HepG2 (cell line): ENCODE results near the gene CCDC33. TPM values are rescaled to one million over a fixed set of nuclear protein-coding genes. Genes with fewer than 3 reads are reported as not detected.

Experiments used
- ATAC-seq: fragments of 200-7000 bp; cut with Tn5 transposase; 3 replicates; pipeline ENCODE4 v1.9.1; 2020; ENCODE audit warnings: mild to moderate bottlenecking, moderate library complexity
- BruUV-seq: library from RNA; stranded (reverse); fragments of 400-500 nt; replicated peaks from 2 replicates; lab custom pipeline; 2021; lab: Mats Ljungman, UMichigan
- CTCF ChIA-PET: fragments of 300-600 bp; formaldehyde crosslinking; extraction: SDS; loops from one replicate; lab custom pipeline; 2021; ENCODE audit warnings: low total read pairs, inconsistent platforms, low intra/inter-chr PET ratio; lab: Yijun Ruan, JAX
- POLR2A ChIA-PET: fragments of 350-600 bp; sonication (Branson Sonifier 250); formaldehyde crosslinking; loops from one replicate; lab custom pipeline; 2020; ENCODE audit warnings: antibody characterized with exemption, inconsistent platforms; lab: Yijun Ruan, JAX
- DNase-seq: peaks from one replicate; pipeline ENCODE4 v3.0.0-alpha.2; 2015; ENCODE audit warnings: low spot score
- FAIRE-seq: peaks from 3 replicates; lab custom pipeline; 2011; peaks lifted over from hg19 to GRCh38; lab: Jason Lieb, UNC
- H2AFZ ChIP-seq: one replicate; pipeline ENCODE4 v1.6.1; 2011; ENCODE audit warnings: low read length, inconsistent platforms
- H3K27ac ChIP-seq: fragments of 300-600 bp; 3 replicates; pipeline ENCODE4 v1.8.0; 2011; ENCODE audit warnings: mixed run types, mild to moderate bottlenecking, mixed read lengths, low read length, inconsistent platforms; ENCODE audit not compliant: insufficient read depth; ENCODE audit errors: extremely low read length
- H3K27me3 ChIP-seq, 2 experiments: fragments of 200-600 bp in 1 of 2; 2 replicates in 1 of 2; 3 replicates in 1 of 2; pipeline versions ENCODE4 v1.6.0 to v1.8.0; 2011; ENCODE audit warnings: low read length in 2 of 2, mild to moderate bottlenecking in 2 of 2, moderate library complexity in 2 of 2, inconsistent platforms in 1 of 2; ENCODE audit not compliant: insufficient read depth in 2 of 2, control insufficient read depth in 1 of 2
- H3K36me3 ChIP-seq, 2 experiments: fragments of 200-600 bp in 1 of 2; replicated peaks in 1 of 2; 2 replicates in 1 of 2; 3 replicates in 1 of 2; pipeline versions ENCODE4 v1.5.1 to v1.8.0; 2011; ENCODE audit warnings: low read length in 2 of 2, inconsistent platforms in 1 of 2; ENCODE audit not compliant: insufficient read depth in 2 of 2, control insufficient read depth in 1 of 2
- H3K4me1 ChIP-seq: 2 replicates; pipeline ENCODE4 v1.5.1; 2012; ENCODE audit warnings: low read length, inconsistent platforms; ENCODE audit not compliant: insufficient read depth
- H3K4me2 ChIP-seq: 2 replicates; pipeline ENCODE4 v1.6.0; 2011; ENCODE audit warnings: low read depth, low read length, inconsistent platforms
- H3K4me3 ChIP-seq, 3 experiments: fragments of 200-600 bp in 1 of 3; sonication (generic), shearing (Covaris generic) in 1 of 3; replicated peaks in 1 of 3; 2 replicates each; pipeline ENCODE4 v1.5.1; 2011 to 2016; ENCODE audit warnings: low read length in 3 of 3, inconsistent platforms in 2 of 3, low read depth in 2 of 3, mild to moderate bottlenecking in 2 of 3, control low read depth in 1 of 3, mixed read lengths in 1 of 3; ENCODE audit not compliant: insufficient read depth in 1 of 3
- H3K79me2 ChIP-seq: one replicate; pipeline ENCODE4 v1.6.1; 2011; ENCODE audit warnings: low read length, inconsistent platforms; ENCODE audit not compliant: insufficient read depth
- H3K9ac ChIP-seq: 2 replicates; pipeline ENCODE4 v1.6.0; 2011; ENCODE audit warnings: mild to moderate bottlenecking, low read depth, low read length, inconsistent platforms; ENCODE audit not compliant: insufficient read depth
- H3K9me3 ChIP-seq: 2 replicates; pipeline ENCODE4 v1.5.1; 2012; ENCODE audit warnings: mild to moderate bottlenecking, low read length
- H4K20me1 ChIP-seq: 2 replicates; pipeline ENCODE4 v1.6.0; 2011; ENCODE audit warnings: inconsistent platforms, mild to moderate bottlenecking, low read length, moderate library complexity; ENCODE audit not compliant: insufficient read depth
- AKAP8 ChIP-seq: sonication (generic); formaldehyde crosslinking; IDR thresholded peaks from 2 replicates; pipeline ENCODE4 v1.5.1; 2020; ENCODE audit warnings: mild to moderate bottlenecking, missing genetic modification reagents
- HMG20B ChIP-seq: conservative IDR thresholded peaks from 2 replicates; pipeline ENCODE4 v1.6.1; 2016; ENCODE audit warnings: missing genetic modification reagents, missing compliant biosample characterization
- NCOA5 ChIP-seq: sonication (generic); formaldehyde crosslinking; IDR thresholded peaks from 2 replicates; pipeline ENCODE4 v1.4.0; 2020; ENCODE audit warnings: missing genetic modification reagents
- PTBP1 ChIP-seq: fragments of 200-400 bp; formaldehyde crosslinking; IDR thresholded peaks from 2 replicates; pipeline ENCODE4 v1.6.1; 2018; ENCODE audit warnings: low read length, low read depth; ENCODE audit not compliant: poor library complexity, severe bottlenecking
- RBM39 ChIP-seq: fragments of 200-400 bp; formaldehyde crosslinking; IDR thresholded peaks from one replicate; pipeline ENCODE4 v1.6.1; 2018; ENCODE audit warnings: antibody characterized with exemption, mild to moderate bottlenecking, low read depth, low read length; ENCODE audit not compliant: poor library complexity, severe bottlenecking
- RCOR2 ChIP-seq: IDR thresholded peaks from 2 replicates; pipeline ENCODE4 v1.6.1; 2016; ENCODE audit warnings: missing biosample characterization, missing genetic modification reagents
- SKI ChIP-seq: fragments of 450-650 bp; IDR thresholded peaks from one replicate; pipeline ENCODE4 v1.6.1; 2018; ENCODE audit warnings: mild to moderate bottlenecking; ENCODE audit not compliant: partially characterized antibody
- SP4 ChIP-seq: sonication (generic); formaldehyde crosslinking; IDR thresholded peaks from 2 replicates; pipeline ENCODE4 v1.8.1; 2023; ENCODE audit warnings: mild to moderate bottlenecking, missing genetic modification reagents
- THYN1 ChIP-seq: sonication (generic); formaldehyde crosslinking; IDR thresholded peaks from 2 replicates; pipeline ENCODE4 v1.8.1; 2023; ENCODE audit warnings: low read depth, mild to moderate bottlenecking, moderate library complexity, missing genetic modification reagents, borderline replicate concordance
- ZBTB21 ChIP-seq: sonication (generic); formaldehyde crosslinking; IDR thresholded peaks from 2 replicates; pipeline ENCODE4 v1.4.0; 2020; ENCODE audit warnings: missing genetic modification reagents
- ZBTB3 ChIP-seq: sonication (generic); formaldehyde crosslinking; IDR thresholded peaks from 2 replicates; pipeline ENCODE4 v1.4.0; 2020; ENCODE audit warnings: low read depth, mild to moderate bottlenecking, moderate library complexity, missing genetic modification reagents, borderline replicate concordance
- ZNF224 ChIP-seq: sonication (generic); formaldehyde crosslinking; IDR thresholded peaks from 2 replicates; pipeline ENCODE4 v1.5.0; 2020; ENCODE audit warnings: mild to moderate bottlenecking, missing genetic modification reagents
- ZNF383 ChIP-seq: sonication (generic); formaldehyde crosslinking; IDR thresholded peaks from 2 replicates; pipeline ENCODE4 v1.4.0; 2020; ENCODE audit warnings: missing genetic modification reagents, mild to moderate bottlenecking, borderline replicate concordance
- ZNF431 ChIP-seq: sonication (generic); formaldehyde crosslinking; IDR thresholded peaks from 2 replicates; pipeline ENCODE4 v1.9.0; 2022; ENCODE audit warnings: missing genetic modification reagents, low read depth, mild to moderate bottlenecking, borderline replicate concordance
- ZNF766 ChIP-seq: sonication (generic); formaldehyde crosslinking; IDR thresholded peaks from 2 replicates; pipeline ENCODE4 v1.5.0; 2020; ENCODE audit warnings: missing genetic modification reagents, borderline replicate concordance
- ZNF781 ChIP-seq: sonication (generic); formaldehyde crosslinking; IDR thresholded peaks from 2 replicates; pipeline ENCODE4 v1.5.1; 2020; ENCODE audit warnings: borderline replicate concordance, mild to moderate bottlenecking, missing genetic modification reagents; ENCODE audit errors: not compliant biosample characterization
- ZNF83 ChIP-seq: sonication (generic); formaldehyde crosslinking; IDR thresholded peaks from 2 replicates; pipeline ENCODE4 v1.4.0; 2020; ENCODE audit warnings: missing genetic modification reagents, mild to moderate bottlenecking, borderline replicate concordance
- WGBS: methylation state at CpG from one replicate; pipeline ENCODE4 v1.1.6; 2017; ENCODE audit warnings: low lambda C conversion rate; 5-methylcytosine and 5-hydroxymethylcytosine counted together
- in situ Hi-C: cut with HindIII; loops from 2 replicates; pipeline ENCODE4 v1.10.0; 2017; ENCODE audit warnings: low pct_unique_long_range_greater_than_20kb; ENCODE audit not compliant: extremely low pct_ligation_motif_present
- intact Hi-C: fragments of 100-400 bp; cut with micrococcal nuclease; formaldehyde crosslinking; loops from one replicate; pipeline ENCODE4 v1.10.0; 2022; ENCODE audit not compliant: unreplicated experiment
- polyA plus RNA-seq, 8 experiments: library from polyadenylated mRNA; depleted of rRNA in 3 of 8; stranded (reverse) in 7 of 8; unstranded in 1 of 8; fragments of >200 nt; fragmentation: Illumina TruSeq in 4 of 8; extraction: Trizol in 4 of 8; gene quantifications; 2 replicates each; pipeline versions ENCODE4 v1.2.1 to v1.2.3, GENCODE V29; 2011 to 2016; ENCODE audit warnings: low read depth in 4 of 8, missing spikeins in 1 of 8, mixed read lengths in 1 of 8; ENCODE audit not compliant: insufficient read depth in 1 of 8
- total RNA-seq, 5 experiments: library from RNA; depleted of rRNA; stranded (reverse); fragments of >200 nt; fragmentation: Illumina TruSeq; extraction: Trizol; gene quantifications; 2 replicates each; pipeline ENCODE4 v1.2.3, GENCODE V29; 2016; ENCODE audit warnings: low read depth in 1 of 5
- TF ChIP-seq, protein P1 (sequence below): sonication (generic); formaldehyde crosslinking; IDR thresholded peaks from 2 replicates; pipeline ENCODE4 v1.5.1; 2020; ENCODE audit warnings: missing genetic modification reagents, mild to moderate bottlenecking, borderline replicate concordance

Gene CCDC33
- total and polyA plus RNA-seq, 2 of the 13 experiments (the other 11 are each of a cell fraction or from before 2014, with no cell fraction given), result 0.30 TPM; not detected in 1

DNA sequence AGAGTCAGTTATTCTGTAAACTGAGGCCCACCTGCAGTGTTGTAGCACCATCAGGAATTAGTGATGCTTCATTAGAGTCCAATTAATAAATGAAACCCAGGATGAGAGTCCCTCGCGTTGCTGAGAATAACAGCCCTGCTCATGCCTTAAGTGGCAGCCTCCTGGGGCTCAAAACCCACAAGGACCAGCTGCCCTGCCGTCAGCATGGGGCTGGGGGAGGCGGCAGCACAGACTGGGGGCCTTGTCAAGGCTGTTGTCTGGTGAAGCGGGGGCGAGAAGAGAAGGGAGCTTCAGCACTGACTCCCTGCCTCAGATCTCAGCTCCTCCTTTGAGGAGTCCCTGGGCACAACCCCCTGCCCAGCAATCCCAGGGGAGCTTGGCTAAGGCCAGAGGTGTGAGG, 21.0 kb downstream of the CCDC33 start:
- Histone ChIP-seq H3K4me2 (no peak overlapping the region), H3K4me3 (no peak overlapping the region), H2AFZ (no peak overlapping the region), H3K27ac (no peak overlapping the region), H3K9ac (no peak overlapping the region), H3K4me1 (no peaks in the 10 kb centered on the region), H3K36me3 (no peaks in the 10 kb centered on the region), H3K9me3 (no peaks in the 10 kb centered on the region), H4K20me1 (no peaks in the 10 kb centered on the region), H3K79me2 (no peaks in the 10 kb centered on the region), H3K27me3 (peaks cover 8 to 53% of the 10 kb centered on the region in 2 experiments; a peak in 4 of 5 replicates)
- POLR2A ChIA-PET, result no interaction called here
- WGBS, result 26% methylated on average over 3 of the region's 6 CpGs
- BruUV-seq, result no TSS peak
- TF ChIP-seq ZBTB3 (CRISPR knock-in tag), result no peak
- no peak for TF ChIP-seq AKAP8 (CRISPR knock-in tag)
- TF ChIP-seq RCOR2 (CRISPR knock-in tag), result no peak
- no peak for TF ChIP-seq ZNF83 (CRISPR knock-in tag)
- DNase-seq (no peak), FAIRE-seq (no peak), ATAC-seq (no peak)
- in situ Hi-C loops, result no loop called here
- CTCF ChIA-PET, result no interaction called here
- intact Hi-C loops, result no loop called here

DNA sequence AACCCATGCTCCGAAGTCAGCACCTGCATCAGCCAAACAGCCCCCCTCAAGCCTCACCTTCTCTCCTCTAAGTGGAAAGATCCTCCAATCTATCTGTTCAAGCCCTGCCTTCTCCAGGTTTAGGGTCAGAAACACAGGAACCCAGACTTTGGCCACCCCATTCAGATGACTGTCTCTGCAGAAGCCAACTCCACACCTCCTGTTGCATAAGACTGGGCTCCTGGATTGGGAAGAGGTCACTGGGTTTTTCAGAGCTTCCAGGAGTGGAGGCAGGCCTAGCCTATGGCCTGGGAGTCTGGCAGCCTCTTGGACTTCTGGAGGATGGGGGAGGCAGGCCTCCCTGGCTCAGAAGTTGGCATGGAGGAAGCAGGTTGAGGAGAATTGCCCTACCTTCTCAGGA, 21.5 kb downstream of the CCDC33 start:
- POLR2A ChIA-PET, result no interaction called here
- TF ChIP-seq ZNF224 (CRISPR knock-in tag) (no peak), NCOA5 (no peak), PTBP1 (no peak), ZNF781 (CRISPR knock-in tag) (no peak), ZNF431 (CRISPR knock-in tag) (no peak), HMG20B (CRISPR knock-in tag) (no peak), THYN1 (CRISPR knock-in tag) (no peak), ZNF766 (CRISPR knock-in tag) (no peak), ZBTB21 (CRISPR knock-in tag) (no peak), SP4 (CRISPR knock-in tag) (no peak), RBM39 (no peak), ZNF383 (CRISPR knock-in tag) (no peak), SKI (no peak)
- TF ChIP-seq, protein P1, sequence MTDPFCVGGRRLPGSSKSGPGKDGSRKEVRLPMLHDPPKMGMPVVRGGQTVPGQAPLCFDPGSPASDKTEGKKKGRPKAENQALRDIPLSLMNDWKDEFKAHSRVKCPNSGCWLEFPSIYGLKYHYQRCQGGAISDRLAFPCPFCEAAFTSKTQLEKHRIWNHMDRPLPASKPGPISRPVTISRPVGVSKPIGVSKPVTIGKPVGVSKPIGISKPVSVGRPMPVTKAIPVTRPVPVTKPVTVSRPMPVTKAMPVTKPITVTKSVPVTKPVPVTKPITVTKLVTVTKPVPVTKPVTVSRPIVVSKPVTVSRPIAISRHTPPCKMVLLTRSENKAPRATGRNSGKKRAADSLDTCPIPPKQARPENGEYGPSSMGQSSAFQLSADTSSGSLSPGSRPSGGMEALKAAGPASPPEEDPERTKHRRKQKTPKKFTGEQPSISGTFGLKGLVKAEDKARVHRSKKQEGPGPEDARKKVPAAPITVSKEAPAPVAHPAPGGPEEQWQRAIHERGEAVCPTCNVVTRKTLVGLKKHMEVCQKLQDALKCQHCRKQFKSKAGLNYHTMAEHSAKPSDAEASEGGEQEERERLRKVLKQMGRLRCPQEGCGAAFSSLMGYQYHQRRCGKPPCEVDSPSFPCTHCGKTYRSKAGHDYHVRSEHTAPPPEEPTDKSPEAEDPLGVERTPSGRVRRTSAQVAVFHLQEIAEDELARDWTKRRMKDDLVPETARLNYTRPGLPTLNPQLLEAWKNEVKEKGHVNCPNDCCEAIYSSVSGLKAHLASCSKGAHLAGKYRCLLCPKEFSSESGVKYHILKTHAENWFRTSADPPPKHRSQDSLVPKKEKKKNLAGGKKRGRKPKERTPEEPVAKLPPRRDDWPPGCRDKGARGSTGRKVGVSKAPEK, result no peak

More for the DNA sequence above, 21.5 kb downstream of the CCDC33 start:
- Histone ChIP-seq H3K36me3 (no peaks in the 10 kb centered on the region), H3K79me2 (no peaks in the 10 kb centered on the region), H2AFZ (no peak overlapping the region), H3K4me3 (no peak overlapping the region), H3K4me2 (no peak overlapping the region), H3K9me3 (no peaks in the 10 kb centered on the region), H3K4me1 (no peaks in the 10 kb centered on the region), H4K20me1 (no peaks in the 10 kb centered on the region), H3K27me3 (peaks cover 8 to 56% of the 10 kb centered on the region in 2 experiments; a peak in 4 of 5 replicates), H3K27ac (no peak overlapping the region), H3K9ac (no peak overlapping the region)
- BruUV-seq, result no TSS peak
- DNase-seq, result no peak
- CTCF ChIA-PET, result no interaction called here
- no CpG with 5 or more reads among the region's 1 CpG for WGBS
- FAIRE-seq, result no peak
- intact Hi-C loops (no loop called here), in situ Hi-C loops (no loop called here)
- ATAC-seq, result no peak
